Central memory CD8-positive, alpha-beta T cell (primary cell): ENCODE results near the gene SAMD11.
"Not testable (repeated sequence)": the region's sequence is repeated elsewhere in the genome, so short reads cannot be mapped to it uniquely, and the experiment has no call there.

Source experiments
- ATAC-seq: fragments of 150-1000 bp; cut with Tn5 transposase; replicated peaks from 2 replicates; pipeline ENCODE4 v1.10.0; 2022; ENCODE audit warnings: mild to moderate bottlenecking, moderate FRiP score, moderate number of reproducible peaks; ENCODE audit not compliant: poor library complexity, severe bottlenecking; ENCODE audit errors: extremely low read depth
- DNase-seq, 2 donors: peaks; one replicate each; pipeline ENCODE4 v3.0.0; 2021; ENCODE audit warnings: low spot score in 2 of 2
- H3K27ac Mint-ChIP-seq: one replicate; pipeline ENCODE4 v1.8.0; 2022; ENCODE audit warnings: low read depth, mild to moderate bottlenecking, moderate library complexity, mixed read lengths
- H3K27me3 Mint-ChIP-seq: one replicate; pipeline ENCODE4 v1.8.0; 2022; ENCODE audit warnings: mixed read lengths
- H3K36me3 Mint-ChIP-seq: one replicate; pipeline ENCODE4 v1.8.0; 2022; ENCODE audit warnings: mild to moderate bottlenecking, moderate library complexity, mixed read lengths; ENCODE audit not compliant: insufficient read depth
- H3K4me1 Mint-ChIP-seq: one replicate; pipeline ENCODE4 v1.8.0; 2022; ENCODE audit warnings: mixed read lengths
- H3K4me3 Mint-ChIP-seq: one replicate; pipeline ENCODE4 v1.8.0; 2022; ENCODE audit warnings: mild to moderate bottlenecking, moderate library complexity, mixed read lengths
- H3K9me3 Mint-ChIP-seq: one replicate; pipeline ENCODE4 v1.8.0; 2022; ENCODE audit warnings: mixed read lengths

SAMD11 gene

DNA sequence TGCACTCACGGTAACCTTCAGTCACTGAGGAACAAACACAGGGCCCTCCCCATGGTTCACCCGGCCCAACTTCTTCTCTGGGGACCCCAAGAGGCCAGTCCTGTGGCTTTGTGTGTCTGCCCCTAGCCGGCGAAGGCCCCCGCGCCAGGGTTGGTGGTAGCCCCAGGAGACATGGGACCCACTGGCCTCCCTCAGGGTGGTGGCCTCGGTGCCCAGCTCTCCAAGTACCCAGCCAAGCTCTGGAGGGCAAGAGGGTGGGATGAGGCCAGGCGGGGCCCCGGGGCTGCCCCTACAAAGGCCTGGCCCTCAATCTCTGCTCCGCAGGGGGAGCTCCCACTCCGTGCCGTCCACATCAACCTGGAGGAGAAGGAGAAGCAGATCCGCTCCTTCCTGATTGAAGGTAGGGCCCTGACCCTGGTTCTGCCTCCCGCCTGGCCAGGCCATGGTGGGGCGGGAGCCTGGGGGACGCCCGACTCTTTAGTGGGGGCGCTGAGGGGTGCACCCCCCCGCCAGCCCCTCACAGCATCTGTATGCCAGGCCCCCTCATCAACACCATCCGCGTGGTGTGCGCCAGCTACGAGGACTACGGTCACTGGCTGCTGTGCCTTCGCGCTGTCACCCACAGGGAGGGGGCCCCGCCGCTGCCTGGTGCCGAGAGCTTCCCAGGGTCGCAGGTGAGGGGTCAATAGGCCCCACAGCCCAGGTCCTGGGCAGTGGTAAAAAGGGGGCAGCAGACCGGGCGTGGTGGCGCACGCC is 48.2 kb downstream of the SAMD11 start:
- peaks cover 17% of the 10 kb centered on the region for H3K27me3 Mint-ChIP-seq
- H3K9me3 Mint-ChIP-seq: no peaks in the 10 kb centered on the region
- no peak overlapping the region for H3K27ac Mint-ChIP-seq
- peaks cover 5% of the 10 kb centered on the region for H3K4me1 Mint-ChIP-seq
- ATAC-seq (no peak), DNase-seq (no peak)
- H3K4me3 Mint-ChIP-seq: no peak overlapping the region
- H3K36me3 Mint-ChIP-seq: peaks cover 2% of the 10 kb centered on the region

DNA sequence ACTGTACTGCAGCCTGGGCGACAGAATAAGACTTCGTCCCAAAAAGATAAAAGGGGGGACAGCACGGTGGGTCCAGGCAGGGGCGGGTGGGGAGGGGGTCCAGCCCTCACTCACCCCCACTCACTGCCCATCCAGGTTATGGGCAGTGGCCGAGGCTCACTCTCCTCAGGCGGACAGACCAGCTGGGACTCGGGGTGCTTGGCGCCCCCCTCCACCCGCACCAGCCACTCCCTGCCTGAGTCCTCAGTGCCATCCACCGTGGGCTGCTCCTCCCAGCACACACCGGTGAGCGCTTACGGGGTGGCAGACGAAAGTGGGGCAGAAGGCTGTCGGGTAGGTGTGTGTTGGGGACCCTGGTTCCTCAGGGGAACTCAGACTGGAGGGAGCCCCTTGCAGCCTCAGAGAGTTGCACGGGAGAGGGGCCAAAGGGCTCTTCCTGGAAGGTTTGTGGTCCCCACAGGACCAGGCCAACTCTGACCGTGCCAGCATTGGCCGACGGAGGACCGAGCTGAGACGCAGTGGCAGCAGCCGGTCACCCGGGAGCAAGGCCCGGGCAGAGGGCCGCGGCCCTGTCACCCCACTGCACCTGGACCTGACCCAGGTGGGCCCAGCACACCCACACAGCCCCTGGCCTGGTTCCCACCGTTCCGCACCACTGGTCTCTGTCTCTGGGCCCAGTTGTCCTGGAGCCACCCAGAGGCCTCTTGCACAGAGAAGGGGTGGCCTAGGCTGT is 49.2 kb downstream of the SAMD11 start:
- H3K9me3 Mint-ChIP-seq: no peaks in the 10 kb centered on the region
- ATAC-seq (no peak), DNase-seq (no peak)
- H3K36me3 Mint-ChIP-seq: peaks cover 2% of the 10 kb centered on the region
- H3K27me3 Mint-ChIP-seq: peaks cover 17% of the 10 kb centered on the region
- peaks cover 5% of the 10 kb centered on the region for H3K4me1 Mint-ChIP-seq
- H3K4me3 Mint-ChIP-seq: no peak overlapping the region
- no peak overlapping the region for H3K27ac Mint-ChIP-seq

DNA sequence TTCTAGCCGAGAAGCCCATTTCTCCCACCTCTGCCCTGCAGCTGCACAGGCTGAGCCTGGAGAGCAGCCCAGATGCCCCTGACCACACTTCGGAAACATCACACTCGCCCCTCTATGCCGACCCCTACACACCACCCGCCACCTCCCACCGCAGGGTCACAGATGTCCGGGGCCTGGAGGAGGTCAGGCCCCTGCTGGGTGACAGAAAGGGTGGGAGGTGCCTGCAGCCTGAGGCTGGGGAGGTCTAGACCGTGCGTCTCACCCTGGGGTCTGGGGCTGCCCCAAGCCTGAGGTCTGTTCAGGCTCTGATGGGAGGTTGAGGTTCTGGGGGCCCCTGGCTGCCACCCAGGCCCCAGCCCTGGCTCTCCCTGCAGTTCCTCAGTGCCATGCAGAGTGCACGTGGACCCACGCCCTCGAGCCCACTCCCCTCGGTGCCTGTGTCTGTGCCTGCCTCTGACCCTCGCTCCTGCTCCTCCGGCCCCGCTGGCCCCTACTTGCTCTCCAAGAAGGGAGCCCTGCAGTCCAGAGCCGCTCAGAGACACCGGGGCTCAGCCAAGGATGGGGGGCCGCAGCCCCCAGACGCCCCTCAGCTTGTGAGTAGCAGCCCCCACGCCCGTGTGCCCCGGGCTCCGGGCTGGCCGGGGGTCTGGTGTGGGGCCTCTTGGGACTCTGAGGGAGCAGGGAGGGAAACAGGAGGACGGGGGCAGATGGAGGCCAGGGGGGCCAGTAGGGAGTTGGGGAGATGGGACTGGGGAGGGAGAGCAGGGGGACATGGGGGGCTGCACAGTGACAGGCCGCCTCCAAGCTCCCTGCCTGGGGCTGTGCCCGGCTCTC is 50.0 kb downstream of the SAMD11 start:
- Mint-ChIP-seq H3K27me3 (peaks cover 17% of the 10 kb centered on the region), H3K4me3 (no peak overlapping the region), H3K4me1 (peaks cover 10% of the 10 kb centered on the region), H3K36me3 (peaks cover 2% of the 10 kb centered on the region), H3K9me3 (no peaks in the 10 kb centered on the region), H3K27ac (no peak overlapping the region)
- no peak for ATAC-seq
- DNase-seq: no peak

DNA sequence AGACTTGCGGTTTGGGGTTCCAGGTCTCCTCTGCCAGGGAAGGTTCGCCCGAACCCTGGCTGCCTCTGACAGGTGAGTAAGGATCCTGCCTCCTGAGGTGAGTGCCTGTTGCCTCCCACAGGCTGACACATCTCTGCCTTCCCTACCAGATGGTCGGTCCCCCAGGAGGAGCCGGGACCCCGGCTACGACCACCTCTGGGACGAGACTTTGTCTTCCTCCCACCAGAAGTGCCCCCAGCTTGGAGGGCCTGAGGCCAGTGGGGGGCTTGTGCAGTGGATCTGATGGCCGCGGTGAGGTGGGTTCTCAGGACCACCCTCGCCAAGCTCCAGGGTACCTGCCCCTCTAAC is 50.5 kb downstream of the SAMD11 start:
- H3K4me3 Mint-ChIP-seq: no peak overlapping the region
- H3K36me3 Mint-ChIP-seq: peaks cover 2% of the 10 kb centered on the region
- no peak for ATAC-seq
- peaks cover 17% of the 10 kb centered on the region for H3K27me3 Mint-ChIP-seq
- DNase-seq: no peak
- no peak overlapping the region for H3K27ac Mint-ChIP-seq
- H3K9me3 Mint-ChIP-seq: no peaks in the 10 kb centered on the region
- peaks cover 10% of the 10 kb centered on the region for H3K4me1 Mint-ChIP-seq

DNA sequence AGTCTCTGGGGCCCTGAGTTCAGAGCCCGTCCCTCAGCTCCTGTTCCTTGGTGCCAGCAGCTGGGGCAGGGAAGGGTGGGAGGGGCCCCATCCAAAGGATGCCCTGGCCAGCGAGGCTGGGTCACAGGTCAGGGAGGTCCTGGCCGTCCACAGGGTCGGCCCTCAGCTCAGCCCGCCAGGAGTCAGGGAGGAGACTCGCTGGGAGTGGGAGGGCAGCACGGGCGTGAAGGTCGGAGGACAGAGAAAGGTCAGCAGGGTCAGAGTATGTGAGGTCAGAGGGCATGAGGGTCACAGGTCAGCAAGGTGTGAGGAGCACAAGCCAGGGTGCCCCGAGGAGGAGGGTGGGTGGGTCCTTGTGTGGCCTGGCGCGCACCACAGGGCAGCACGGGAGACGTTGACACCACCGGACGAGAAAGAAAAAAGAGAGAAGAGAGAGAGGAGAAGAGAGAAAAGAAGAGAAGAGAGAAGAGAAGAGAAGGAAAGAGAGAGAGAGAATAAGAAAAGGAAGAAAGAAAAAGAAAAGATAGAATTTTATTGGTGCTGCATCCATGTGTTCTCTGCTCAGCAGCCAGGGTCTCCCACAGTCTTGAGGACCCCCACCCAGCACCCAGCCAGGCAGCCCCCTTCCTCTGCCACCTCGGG is 51.1 kb downstream of the SAMD11 start:
- H3K4me1 Mint-ChIP-seq: peaks cover 10% of the 10 kb centered on the region
- ATAC-seq (no peak), DNase-seq (no peak)
- H3K4me3 Mint-ChIP-seq: peak overlapping the region; percentile 56
- H3K36me3 Mint-ChIP-seq: peaks cover 2% of the 10 kb centered on the region
- H3K9me3 Mint-ChIP-seq: no peaks in the 10 kb centered on the region
- H3K27me3 Mint-ChIP-seq: peaks cover 17% of the 10 kb centered on the region
- no peak overlapping the region for H3K27ac Mint-ChIP-seq

DNA sequence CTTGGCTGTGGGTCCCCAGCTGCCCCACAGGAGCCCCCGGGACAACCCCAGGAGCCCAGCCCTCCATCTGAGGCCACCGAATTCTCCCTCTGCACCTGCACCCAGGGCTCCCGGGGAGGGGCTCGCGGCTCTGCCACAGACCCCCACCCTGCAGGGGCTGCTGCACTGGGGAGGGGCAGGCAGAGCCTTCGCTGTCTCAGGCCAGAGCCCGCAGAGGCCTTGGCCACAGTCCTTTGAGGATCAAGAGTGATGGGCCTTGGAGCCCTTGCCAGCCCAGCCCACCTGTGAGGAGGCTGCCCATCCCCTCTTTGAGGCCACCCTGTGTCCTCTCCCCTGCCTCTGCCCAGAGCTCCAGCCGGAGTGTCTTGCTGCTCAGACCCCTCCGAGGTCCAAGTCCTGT is 51.6 kb downstream of the SAMD11 start:
- no peak for DNase-seq
- Mint-ChIP-seq H3K27me3 (peaks cover 17% of the 10 kb centered on the region), H3K27ac (no peak overlapping the region), H3K4me1 (peaks cover 10% of the 10 kb centered on the region), H3K36me3 (peaks cover 2% of the 10 kb centered on the region), H3K4me3 (peak overlapping the region; percentile 65), H3K9me3 (no peaks in the 10 kb centered on the region)
- ATAC-seq: no peak

DNA sequence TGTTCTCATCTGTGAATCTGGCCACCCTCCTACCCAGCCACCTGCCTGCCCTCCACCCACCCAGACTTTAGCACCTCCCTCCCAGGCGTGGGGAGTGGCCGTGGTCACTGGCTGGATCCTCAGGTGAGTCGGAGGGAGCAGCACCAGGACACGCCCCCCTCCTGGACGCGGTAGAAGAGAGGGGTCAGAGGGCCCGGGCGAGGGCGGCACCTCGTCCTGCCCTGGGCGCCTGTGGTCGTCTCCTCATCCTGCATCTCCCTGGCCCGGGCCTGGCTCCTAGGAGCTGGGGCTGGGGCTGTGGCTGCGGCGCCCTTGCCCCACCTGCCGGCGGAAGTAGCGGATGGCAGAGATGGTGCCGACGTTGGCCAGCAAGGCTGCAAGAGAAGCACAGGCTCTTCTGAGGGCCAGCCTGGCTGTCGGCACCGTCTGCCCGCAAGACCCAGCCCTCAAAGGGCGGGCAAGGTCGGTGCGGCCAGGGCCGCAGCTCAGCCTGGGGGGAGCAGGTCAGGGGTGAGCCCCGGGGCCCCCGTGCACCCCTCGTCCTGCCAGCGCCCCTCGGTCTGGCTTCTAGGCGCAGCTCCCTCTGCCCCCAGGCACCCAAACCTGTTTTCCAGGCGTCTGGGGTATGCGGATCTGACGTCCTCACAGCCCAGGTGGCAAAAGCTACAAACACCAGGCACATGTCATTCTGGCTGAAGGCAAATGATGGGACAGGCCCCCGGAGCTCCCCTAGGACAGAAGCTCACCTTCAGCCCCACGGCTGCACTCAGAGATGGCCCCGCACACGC is 52.4 kb downstream of the SAMD11 start:
- H3K9me3 Mint-ChIP-seq: no peaks in the 10 kb centered on the region
- no peak overlapping the region for H3K27ac Mint-ChIP-seq
- H3K4me1 Mint-ChIP-seq: peaks cover 10% of the 10 kb centered on the region
- ATAC-seq (peak; percentile 79), DNase-seq (peak; percentile 31 to 60)
- H3K4me3 Mint-ChIP-seq: peak overlapping the region; percentile 65
- H3K36me3 Mint-ChIP-seq: peaks cover 2% of the 10 kb centered on the region
- peaks cover 17% of the 10 kb centered on the region for H3K27me3 Mint-ChIP-seq

DNA sequence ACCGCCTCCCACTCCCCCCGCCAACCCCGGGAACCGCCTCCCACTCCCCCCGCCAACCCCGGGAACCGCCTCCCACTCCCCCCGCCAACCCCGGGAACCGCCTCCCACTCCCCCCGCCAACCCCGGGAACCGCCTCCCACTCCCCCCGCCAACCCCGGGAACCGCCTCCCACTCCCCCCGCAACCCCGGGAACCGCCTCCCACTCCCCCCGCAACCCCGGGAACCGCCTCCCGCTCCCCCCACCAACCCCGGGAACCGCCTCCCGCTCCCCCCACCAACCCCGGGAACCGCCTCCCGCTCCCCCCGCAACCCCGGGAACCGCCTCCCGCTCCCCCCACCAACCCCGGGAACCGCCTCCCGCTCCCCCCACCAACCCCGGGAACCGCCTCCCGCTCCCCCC is 53.1 kb downstream of the SAMD11 start:
- ATAC-seq, H3K4me3 Mint-ChIP-seq, DNase-seq, H3K27ac Mint-ChIP-seq, H3K36me3 Mint-ChIP-seq, H3K9me3 Mint-ChIP-seq: not testable (repeated sequence)
- H3K27me3 Mint-ChIP-seq: peaks cover 17% of the 10 kb centered on the region
- H3K4me1 Mint-ChIP-seq: peaks cover 10% of the 10 kb centered on the region

DNA sequence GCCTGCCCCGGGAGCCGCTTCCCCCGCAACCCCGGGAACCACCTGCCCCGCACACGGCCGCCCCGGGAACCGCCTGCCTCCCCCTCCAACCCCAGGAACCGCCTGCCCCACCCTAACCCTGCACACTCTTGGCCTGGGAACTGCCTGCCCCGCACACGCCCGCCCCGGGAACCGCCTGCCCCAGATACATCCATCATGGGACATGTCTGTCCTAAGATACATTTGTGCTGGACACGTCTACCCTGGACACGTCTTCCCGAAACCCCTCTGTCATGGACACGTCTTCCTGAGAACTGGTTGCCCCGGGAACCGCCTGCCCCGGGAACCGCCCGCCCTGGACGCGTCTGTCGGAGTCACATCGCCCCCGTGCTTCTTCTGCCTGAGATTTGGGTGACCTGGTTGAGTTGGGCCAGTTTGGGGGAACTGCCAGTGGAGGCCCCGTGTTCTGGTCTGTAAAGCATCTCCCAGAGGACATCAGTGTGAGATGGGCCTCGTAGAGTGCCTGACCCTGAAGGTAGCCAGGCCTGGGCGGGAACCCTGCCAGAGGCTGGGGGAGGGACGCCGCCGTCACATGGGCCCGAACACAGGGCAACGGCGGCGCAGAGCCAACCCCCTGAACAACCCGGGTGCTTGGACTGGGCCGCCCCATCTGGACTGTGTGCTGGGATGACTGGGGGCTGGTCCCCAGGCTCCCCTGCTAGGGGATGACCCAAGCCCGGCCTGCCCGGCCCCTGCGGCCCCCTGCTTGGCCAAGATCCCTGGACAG is 54.5 kb downstream of the SAMD11 start:
- H3K9me3 Mint-ChIP-seq: no peaks in the 10 kb centered on the region
- peak overlapping the region; percentile 65 for H3K27ac Mint-ChIP-seq
- H3K27me3 Mint-ChIP-seq: peaks cover 29% of the 10 kb centered on the region
- peak overlapping the region; percentile 65 for H3K4me3 Mint-ChIP-seq
- peaks cover 10% of the 10 kb centered on the region for H3K4me1 Mint-ChIP-seq
- DNase-seq (no peak), ATAC-seq (no peak)
- peaks cover 2% of the 10 kb centered on the region for H3K36me3 Mint-ChIP-seq

DNA sequence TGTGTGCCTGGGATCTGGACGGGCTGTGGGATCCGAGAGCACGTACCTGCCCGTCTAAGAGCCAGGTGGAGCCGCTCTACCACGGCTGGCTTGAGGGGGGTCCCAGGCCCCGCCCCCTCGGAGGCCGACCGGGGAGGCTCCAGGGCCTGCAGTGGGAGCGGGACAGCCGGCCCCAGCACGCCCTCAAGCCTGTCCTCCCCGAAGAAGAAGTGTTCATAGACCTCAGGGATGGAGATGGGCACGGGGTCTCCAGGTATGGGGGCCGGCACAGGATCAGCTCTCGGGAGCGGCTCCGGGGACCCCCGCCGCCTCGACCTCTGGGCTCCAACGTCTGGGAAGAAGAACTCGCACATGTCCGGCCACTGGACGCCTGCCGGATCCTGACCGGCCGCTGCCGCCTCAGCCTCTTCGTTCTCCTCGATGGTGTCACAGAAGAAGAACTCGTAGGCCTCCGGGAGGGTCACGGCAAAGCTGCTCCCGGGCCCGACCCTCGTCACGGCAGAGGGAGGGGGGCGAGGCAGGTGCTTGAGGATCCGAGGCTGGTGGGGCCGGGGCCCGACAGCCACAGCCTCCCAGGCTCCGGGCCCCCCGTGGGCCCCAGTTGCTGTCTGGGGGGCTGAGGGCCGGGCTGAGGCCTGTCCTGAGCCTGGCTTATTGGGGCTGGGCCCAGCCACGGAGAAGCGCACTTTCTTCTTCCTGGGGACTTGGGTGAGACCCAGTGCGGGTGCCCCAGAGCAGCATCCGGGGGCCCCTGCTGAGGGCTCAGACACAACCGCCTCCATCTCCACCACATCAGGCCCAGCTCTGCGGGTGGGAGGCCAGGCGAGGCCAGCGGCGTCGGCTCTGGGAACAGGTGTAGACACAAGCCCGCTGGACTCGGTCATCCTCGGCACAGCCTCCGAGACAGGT is 55.4 kb downstream of the SAMD11 start:
- ATAC-seq: no peak
- no peaks in the 10 kb centered on the region for H3K9me3 Mint-ChIP-seq
- peaks cover 35% of the 10 kb centered on the region for H3K27me3 Mint-ChIP-seq
- DNase-seq: no peak
- peaks cover 2% of the 10 kb centered on the region for H3K36me3 Mint-ChIP-seq
- H3K4me3 Mint-ChIP-seq: no peak overlapping the region
- H3K27ac Mint-ChIP-seq: no peak overlapping the region
- peaks cover 10% of the 10 kb centered on the region for H3K4me1 Mint-ChIP-seq

DNA sequence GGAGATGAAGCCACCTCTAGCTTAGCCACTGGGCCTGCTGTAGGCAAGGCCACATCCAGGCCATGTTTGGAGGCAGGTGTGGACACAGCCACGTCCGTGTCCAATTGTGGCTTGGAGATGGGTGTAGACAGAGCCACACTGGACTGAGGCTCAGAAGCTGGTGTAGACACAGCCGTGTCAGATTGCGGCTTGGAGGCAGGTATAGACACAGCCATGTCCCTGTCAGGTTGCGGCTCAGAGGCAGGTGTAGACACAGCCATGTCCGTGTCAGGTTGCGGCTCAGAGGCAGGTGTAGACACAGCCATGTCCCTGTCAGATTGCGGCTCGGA is 56.0 kb downstream of the SAMD11 start:
- H3K27me3 Mint-ChIP-seq: peaks cover 31% of the 10 kb centered on the region
- no peak overlapping the region for H3K4me3 Mint-ChIP-seq
- DNase-seq: no peak
- H3K4me1 Mint-ChIP-seq: peaks cover 10% of the 10 kb centered on the region
- ATAC-seq: no peak
- no peak overlapping the region for H3K27ac Mint-ChIP-seq
- no peaks in the 10 kb centered on the region for H3K9me3 Mint-ChIP-seq
- H3K36me3 Mint-ChIP-seq: peaks cover 2% of the 10 kb centered on the region
